B cell (primary cell): ENCODE measurements around the gene NRL. TPM values are rescaled to one million over a fixed set of nuclear protein-coding genes. Genes with fewer than 3 reads are reported as not detected.

Source experiments
- ATAC-seq: fragments of 200-7000 bp; cut with Tn5 transposase; one replicate; pipeline ENCODE4 v1.10.0; 2021; ENCODE audit warnings: low read depth, mild to moderate bottlenecking, moderate number of reproducible peaks, moderate library complexity
- CTCF ChIA-PET: fragments of 350-600 bp; sonication (Branson Sonifier 250); formaldehyde crosslinking; loops from one replicate; lab custom pipeline; 2021; ENCODE audit warnings: antibody characterized with exemption, inconsistent platforms; lab: Charles Lee
- POLR2A ChIA-PET: fragments of 350-600 bp; sonication (Branson Sonifier 250); formaldehyde crosslinking; loops from one replicate; lab custom pipeline; 2021; ENCODE audit warnings: antibody characterized with exemption; lab: Charles Lee
- DNase-seq: peaks from one replicate; pipeline ENCODE4 v3.0.0; 2013
- H2AFZ ChIP-seq: 2 replicates; pipeline ENCODE4 v1.6.1; 2012; ENCODE audit warnings: mild to moderate bottlenecking, low read depth, low read length; ENCODE audit not compliant: insufficient read depth, poor library complexity, severe bottlenecking
- H3K27ac ChIP-seq, 2 donors: 1 replicate in 1 of 2; 2 replicates in 1 of 2; pipeline ENCODE4 v1.5.1; 2012 to 2013; ENCODE audit warnings: low read length in 2 of 2, mild to moderate bottlenecking in 2 of 2, moderate library complexity in 1 of 2
- H3K27me3 ChIP-seq, 4 experiments: fragments of 200-600 bp in 1 of 4; sonication (generic) in 1 of 4; replicated peaks in 1 of 4; 1 replicate in 2 of 4; 2 replicates in 2 of 4; pipeline versions ENCODE4 v1.6.1 to v1.7.0; 2013 to 2016; ENCODE audit warnings: low read length in 3 of 4, mild to moderate bottlenecking in 2 of 4, mixed read lengths in 1 of 4, moderate library complexity in 1 of 4; ENCODE audit not compliant: insufficient read depth in 4 of 4, control insufficient read depth in 3 of 4; ENCODE audit errors: control extremely low read depth in 1 of 4
- H3K36me3 ChIP-seq, 2 experiments: replicated peaks in 1 of 2; 1 replicate in 1 of 2; 2 replicates in 1 of 2; pipeline versions ENCODE4 v1.6.1 to v1.7.1; 2013; ENCODE audit warnings: low read length in 1 of 2; ENCODE audit not compliant: insufficient read depth in 2 of 2, control insufficient read depth in 1 of 2; ENCODE audit errors: control extremely low read depth in 1 of 2, extremely low read depth in 1 of 2
- H3K4me1 ChIP-seq, 2 donors: fragments of 200-600 bp in 1 of 2; sonication (generic) in 1 of 2; 1 replicate in 1 of 2; 2 replicates in 1 of 2; pipeline versions ENCODE4 v1.5.1 to v1.6.1; 2013 to 2017; ENCODE audit warnings: low read length in 2 of 2; ENCODE audit not compliant: control insufficient read depth in 2 of 2, insufficient read depth in 2 of 2
- H3K4me2 ChIP-seq: replicated peaks from 2 replicates; pipeline ENCODE3; 2012; ENCODE audit warnings: mild to moderate bottlenecking, low read depth, low read length; ENCODE audit not compliant: poor library complexity, severe bottlenecking
- H3K4me3 ChIP-seq, 5 experiments: fragments of 200-600 bp in 1 of 5; sonication (generic) in 1 of 5; 1 replicate in 3 of 5; 2 replicates in 2 of 5; pipeline versions ENCODE4 v1.5.1 to v1.7.0; 2011 to 2016; ENCODE audit warnings: low read length in 4 of 5, mild to moderate bottlenecking in 4 of 5, low read depth in 2 of 5, control low read depth in 1 of 5, moderate library complexity in 1 of 5; ENCODE audit not compliant: insufficient read depth in 1 of 5; ENCODE audit errors: control extremely low read depth in 1 of 5, extremely low read depth in 1 of 5
- H3K79me2 ChIP-seq: fragments of 200-600 bp; sonication (generic); one replicate; pipeline ENCODE4 v1.6.0; 2016; ENCODE audit warnings: low read length; ENCODE audit not compliant: control insufficient read depth, insufficient read depth
- H3K9ac ChIP-seq: fragments of 200-600 bp; sonication (generic); 2 replicates; pipeline ENCODE4 v1.6.1; 2017; ENCODE audit warnings: mild to moderate bottlenecking, low read length, moderate library complexity
- H3K9me3 ChIP-seq, 3 donors: one replicate each; pipeline versions ENCODE4 v1.6.1 to v1.7.1; 2013; ENCODE audit warnings: low read length in 2 of 3; ENCODE audit not compliant: control insufficient read depth in 2 of 3, insufficient read depth in 1 of 3; ENCODE audit errors: control extremely low read depth in 1 of 3
- H4K20me1 ChIP-seq: 2 replicates; pipeline ENCODE4 v1.6.0; 2012; ENCODE audit warnings: mild to moderate bottlenecking, low read length; ENCODE audit not compliant: insufficient read depth, control insufficient read depth, poor library complexity, severe bottlenecking
- H3K27ac Mint-ChIP-seq: one replicate; pipeline ENCODE4 v1.8.0; 2021; ENCODE audit warnings: mixed read lengths
- H3K27me3 Mint-ChIP-seq: one replicate; pipeline ENCODE4 v1.8.0; 2021; ENCODE audit warnings: mixed read lengths
- H3K4me1 Mint-ChIP-seq: one replicate; pipeline ENCODE4 v1.8.0; 2021; ENCODE audit warnings: mixed read lengths
- H3K4me3 Mint-ChIP-seq: one replicate; pipeline ENCODE4 v1.8.0; 2021; ENCODE audit warnings: mixed read lengths
- H3K9me3 Mint-ChIP-seq: one replicate; pipeline ENCODE4 v1.8.0; 2022; ENCODE audit warnings: mixed read lengths; ENCODE audit not compliant: insufficient read depth
- EZH2 ChIP-seq: IDR thresholded peaks from 2 replicates; pipeline ENCODE4 v1.6.1; 2012; ENCODE audit warnings: borderline replicate concordance, low read depth, mild to moderate bottlenecking, moderate library complexity, low read length; ENCODE audit not compliant: insufficient read depth, poor library complexity, severe bottlenecking
- WGBS: methylation state at CpG from one replicate; pipeline ENCODE4 v1.1.5; 2013; ENCODE audit warnings: missing lambda C conversion rate; ENCODE audit not compliant: insufficient coverage; 5-methylcytosine and 5-hydroxymethylcytosine counted together
- intact Hi-C: fragments of 100-400 bp; cut with micrococcal nuclease; formaldehyde crosslinking; loops from one replicate; pipeline ENCODE4 v1.10.0; 2022
- polyA plus RNA-seq: library from polyadenylated mRNA; depleted of rRNA; stranded (reverse); fragments of >200 nt; gene quantifications from 2 replicates; pipeline ENCODE4 v1.2.3, GENCODE V29; 2012
- total RNA-seq, 2 donors: library from RNA; stranded (reverse); fragments of 120-200 nt in 1 of 2; gene quantifications; 1 replicate in 1 of 2; 2 replicates in 1 of 2; pipeline versions ENCODE4 v1.2.3 to v1.2.4, GENCODE V29; 2013 to 2022
- TF ChIP-seq, protein P1 (sequence below): fragments of 200-600 bp; IDR thresholded peaks from one replicate; pipeline ENCODE4 v1.8.0; 2022; ENCODE audit warnings: antibody characterized with exemption, mild to moderate bottlenecking

Gene NRL
- total and polyA plus RNA-seq, 2 donors (not counting 1 experiment from before 2014, with no cell fraction given), result 7.0 to 8.8 TPM

DNA sequence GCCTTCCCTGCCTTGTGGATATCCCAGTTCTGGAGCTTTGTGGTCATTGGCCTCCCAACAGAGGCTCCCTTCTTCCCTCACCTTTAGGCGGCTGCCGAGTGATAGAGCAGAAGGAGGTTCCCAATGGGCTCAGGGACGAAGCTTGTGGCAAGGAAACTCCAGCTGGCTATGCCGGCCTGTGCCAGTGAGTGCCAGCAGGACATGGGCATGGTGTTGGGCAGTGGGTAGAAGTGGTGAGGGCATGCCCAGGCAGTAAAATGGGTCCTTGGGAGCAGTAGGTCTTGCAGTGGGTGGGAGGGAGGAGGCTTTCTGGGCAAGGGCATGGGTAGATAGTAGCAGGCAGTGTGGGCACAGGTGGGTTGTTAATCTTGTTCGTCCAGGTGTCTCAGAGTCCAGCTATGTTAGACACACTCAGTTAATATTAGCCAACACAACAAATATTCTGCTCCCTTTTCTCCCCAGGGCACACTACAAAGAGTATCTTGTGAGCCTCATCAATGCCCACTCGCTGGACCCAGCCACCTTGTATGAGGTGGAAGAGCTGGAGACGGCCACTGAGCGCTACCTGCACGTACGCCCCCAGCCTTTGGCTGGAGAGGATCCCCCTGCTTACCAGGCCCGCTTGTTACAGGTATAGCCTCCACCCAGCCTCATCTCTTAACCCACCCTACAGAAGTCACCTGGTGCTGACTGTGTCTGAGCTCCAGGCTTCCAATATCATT lies 45.2 kb upstream of the NRL start:
- Mint-ChIP-seq H3K9me3 (no peaks in the 10 kb centered on the region), H3K27ac (peak overlapping the region; percentile 89), H3K4me3 (peak overlapping the region; percentile 39), H3K4me1 (peaks cover 38% of the 10 kb centered on the region), H3K27me3 (no peaks in the 10 kb centered on the region)
- TF ChIP-seq, protein P1, sequence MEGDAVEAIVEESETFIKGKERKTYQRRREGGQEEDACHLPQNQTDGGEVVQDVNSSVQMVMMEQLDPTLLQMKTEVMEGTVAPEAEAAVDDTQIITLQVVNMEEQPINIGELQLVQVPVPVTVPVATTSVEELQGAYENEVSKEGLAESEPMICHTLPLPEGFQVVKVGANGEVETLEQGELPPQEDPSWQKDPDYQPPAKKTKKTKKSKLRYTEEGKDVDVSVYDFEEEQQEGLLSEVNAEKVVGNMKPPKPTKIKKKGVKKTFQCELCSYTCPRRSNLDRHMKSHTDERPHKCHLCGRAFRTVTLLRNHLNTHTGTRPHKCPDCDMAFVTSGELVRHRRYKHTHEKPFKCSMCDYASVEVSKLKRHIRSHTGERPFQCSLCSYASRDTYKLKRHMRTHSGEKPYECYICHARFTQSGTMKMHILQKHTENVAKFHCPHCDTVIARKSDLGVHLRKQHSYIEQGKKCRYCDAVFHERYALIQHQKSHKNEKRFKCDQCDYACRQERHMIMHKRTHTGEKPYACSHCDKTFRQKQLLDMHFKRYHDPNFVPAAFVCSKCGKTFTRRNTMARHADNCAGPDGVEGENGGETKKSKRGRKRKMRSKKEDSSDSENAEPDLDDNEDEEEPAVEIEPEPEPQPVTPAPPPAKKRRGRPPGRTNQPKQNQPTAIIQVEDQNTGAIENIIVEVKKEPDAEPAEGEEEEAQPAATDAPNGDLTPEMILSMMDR, result no peak
- TF ChIP-seq EZH2, result no peak
- no peak overlapping the region for H2AFZ ChIP-seq
- no peak for ATAC-seq
- DNase-seq, result no peak
- intact Hi-C loops, result loop anchor here (5.0 kb wide), 1 partner anchor 72 kb away; the partner anchor contains the start of genes GMPR2 and NEDD8
- H3K4me2 ChIP-seq, result peak overlapping the region; percentile 77
- peaks cover 34% of the 10 kb centered on the region for H4K20me1 ChIP-seq
- peak overlapping the region; percentile 85 to 88 for H3K27ac ChIP-seq
- CTCF ChIA-PET, result interaction anchor here (0.7 to 3.8 kb wide), 29 partner anchors 7 to 528 kb away, joined by 3 to 63 read pairs (median 9); partner anchors contain the start of genes CHMP4A, CIDEB, DCAF11 and EMC9
- peaks cover 4 to 68% of the 10 kb centered on the region in 2 experiments for H3K36me3 ChIP-seq
- H3K4me3 ChIP-seq, result no peak overlapping the region
- peaks cover 29 to 39% of the 10 kb centered on the region in 2 donors for H3K4me1 ChIP-seq
- H3K9me3 ChIP-seq, result no peaks in the 10 kb centered on the region
- 100% methylated on average over 7 of the region's 11 CpGs for WGBS
- POLR2A ChIA-PET, result interaction anchor here (0.6 to 3.8 kb wide), 9 partner anchors 14 to 63 kb away, joined by 4 to 35 read pairs (median 8); partner anchors contain the start of genes CHMP4A, DCAF11, IPO4 and NRL
- peaks cover 50% of the 10 kb centered on the region for H3K79me2 ChIP-seq
- no peaks in the 10 kb centered on the region for H3K27me3 ChIP-seq
- no peak overlapping the region for H3K9ac ChIP-seq

DNA sequence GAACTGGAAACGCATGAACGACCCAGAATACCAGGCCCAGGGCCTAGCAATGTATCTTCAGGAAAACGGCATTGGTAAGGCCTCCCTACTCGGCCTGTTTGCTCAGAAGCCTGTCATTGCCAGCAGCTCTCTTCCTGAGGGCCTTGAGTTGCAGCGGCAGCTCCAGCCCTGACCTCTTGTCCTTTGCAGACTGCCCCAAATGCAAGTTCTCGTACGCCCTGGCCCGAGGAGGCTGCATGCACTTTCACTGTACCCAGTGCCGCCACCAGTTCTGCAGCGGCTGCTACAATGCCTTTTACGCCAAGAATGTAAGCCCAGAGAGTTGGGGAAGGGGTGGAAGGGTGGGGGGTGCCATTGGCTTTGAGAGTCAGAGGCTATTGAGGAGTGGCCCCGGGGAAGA lies 42.6 kb upstream of the NRL start:
- Histone ChIP-seq H3K36me3 (peaks cover 4 to 56% of the 10 kb centered on the region in 2 experiments), H3K9ac (no peak overlapping the region), H3K27ac (no peak overlapping the region), H2AFZ (no peak overlapping the region), H3K4me1 (peaks cover 13 to 19% of the 10 kb centered on the region in 2 donors), H3K9me3 (no peaks in the 10 kb centered on the region), H3K27me3 (no peaks in the 10 kb centered on the region), H3K4me2 (no peak overlapping the region), H4K20me1 (peaks cover 8% of the 10 kb centered on the region), H3K4me3 (no peak overlapping the region), H3K79me2 (peaks cover 32% of the 10 kb centered on the region)
- intact Hi-C loops, result no loop called here
- ATAC-seq (no peak), DNase-seq (no peak)
- CTCF ChIA-PET, result interaction anchor here (0.6 to 1.0 kb wide), 2 partner anchors 56 to 153 kb away, joined by 3 read pairs; partner anchors contain the start of gene CHMP4A
- Mint-ChIP-seq H3K4me3 (no peak overlapping the region), H3K27me3 (no peaks in the 10 kb centered on the region), H3K27ac (no peak overlapping the region), H3K4me1 (peaks cover 21% of the 10 kb centered on the region), H3K9me3 (no peaks in the 10 kb centered on the region)
- 98% methylated on average over 11 of the region's 12 CpGs for WGBS
- POLR2A ChIA-PET, result no interaction called here
- TF ChIP-seq, protein P1, result no peak
- TF ChIP-seq EZH2, result no peak
